Panc1 (cell line): ENCODE measurements around the gene TNRC6B.

ENCODE experiments used
- CTCF ChIP-seq: fragments of 450-650 bp; IDR thresholded peaks from 2 replicates; pipeline ENCODE4 v1.5.1; 2017; ENCODE audit warnings: mild to moderate bottlenecking
- POLR2AphosphoS5 ChIP-seq: IDR thresholded peaks from 2 replicates; pipeline ENCODE4 v1.6.1; 2012; ENCODE audit warnings: mild to moderate bottlenecking, low read depth, low read length, moderate library complexity
- REST ChIP-seq, 2 experiments: IDR thresholded peaks; 2 replicates each; pipeline ENCODE4 v1.6.1; 2011 to 2012; ENCODE audit warnings: low read depth in 2 of 2, control low read depth in 1 of 2, low read length in 1 of 2, mild to moderate bottlenecking in 1 of 2, moderate library complexity in 1 of 2; ENCODE audit not compliant: insufficient read depth in 1 of 2

- TF ChIP-seq CTCF (no peak), REST (IDR thresholded peaks at IDR 0.05; ENCODE audit: insufficient read depth in 1 of 2, low read depth in 2 of 2, low read length in 1 of 2) (no peak), POLR2AphosphoS5 (no peak)
These were observed 191.1 kb downstream of the TNRC6B start for GRCh38 chr22:40368836-40369235.
